Mesenchymal stem cell (in vitro differentiated cells and primary cell): ENCODE data around the gene EID3.
"Not testable (repeated sequence)": the region's sequence is repeated elsewhere in the genome, so short reads cannot be mapped to it uniquely, and the experiment has no call there.

Experiments
- DNase-seq: peaks from one replicate; pipeline ENCODE4 v3.0.0-alpha.2; 2013
- H2AFZ ChIP-seq: one replicate; pipeline ENCODE4 v1.6.1; 2013; ENCODE audit warnings: low read depth, mild to moderate bottlenecking, control low read depth, inconsistent platforms, low read length, moderate library complexity
- H2AK5ac ChIP-seq: 2 replicates; pipeline ENCODE4 v1.6.1; 2013; ENCODE audit warnings: low read length, moderate library complexity, mild to moderate bottlenecking, inconsistent platforms; ENCODE audit not compliant: severe bottlenecking
- H2BK120ac ChIP-seq: one replicate; pipeline ENCODE4 v1.6.1; 2013; ENCODE audit warnings: low read depth, mild to moderate bottlenecking, inconsistent platforms, low read length, moderate library complexity
- H2BK12ac ChIP-seq, 2 experiments: one replicate each; pipeline ENCODE4 v1.6.1; 2013; ENCODE audit warnings: inconsistent platforms in 2 of 2, low read length in 2 of 2, mild to moderate bottlenecking in 2 of 2, moderate library complexity in 2 of 2, control low read depth in 1 of 2
- H2BK15ac ChIP-seq: one replicate; pipeline ENCODE4 v1.6.1; 2013; ENCODE audit warnings: mild to moderate bottlenecking, low read depth, inconsistent platforms; ENCODE audit not compliant: poor library complexity, severe bottlenecking
- H2BK5ac ChIP-seq: 2 replicates; pipeline ENCODE4 v1.6.1; 2013; ENCODE audit warnings: low read depth, mild to moderate bottlenecking, low read length, control low read depth, inconsistent platforms; ENCODE audit not compliant: poor library complexity, severe bottlenecking
- H3K14ac ChIP-seq, 2 experiments: one replicate each; pipeline ENCODE4 v1.6.1; 2013; ENCODE audit warnings: inconsistent platforms in 2 of 2, low read length in 2 of 2, control low read depth in 1 of 2, mild to moderate bottlenecking in 1 of 2, moderate library complexity in 1 of 2
- H3K18ac ChIP-seq, 2 experiments: one replicate each; pipeline ENCODE4 v1.6.1; 2013; ENCODE audit warnings: inconsistent platforms in 2 of 2, low read length in 2 of 2, control low read depth in 1 of 2, low read depth in 1 of 2, mild to moderate bottlenecking in 1 of 2
- H3K23ac ChIP-seq, 2 experiments: one replicate each; pipeline ENCODE4 v1.6.1; 2013; ENCODE audit warnings: inconsistent platforms in 2 of 2, low read length in 2 of 2, mild to moderate bottlenecking in 2 of 2, moderate library complexity in 2 of 2, control low read depth in 1 of 2
- H3K27ac ChIP-seq: 2 replicates; pipeline ENCODE4 v1.5.1; 2013; ENCODE audit warnings: mild to moderate bottlenecking, moderate library complexity, low read length, control low read depth, inconsistent platforms; ENCODE audit not compliant: poor library complexity, severe bottlenecking
- H3K27me3 ChIP-seq, 2 experiments: 2 replicates each; pipeline versions ENCODE4 v1.6.1 to v1.7.0; 2013; ENCODE audit warnings: low read length in 2 of 2, mild to moderate bottlenecking in 2 of 2, moderate library complexity in 2 of 2, control low read depth in 1 of 2, inconsistent platforms in 1 of 2; ENCODE audit not compliant: control insufficient read depth in 1 of 2, insufficient read depth in 1 of 2
- H3K36me3 ChIP-seq, 2 experiments: 2 replicates each; pipeline versions ENCODE4 v1.6.1 to v1.7.0; 2013; ENCODE audit warnings: low read length in 2 of 2, control low read depth in 1 of 2, inconsistent platforms in 1 of 2, low read depth in 1 of 2, mild to moderate bottlenecking in 1 of 2; ENCODE audit not compliant: insufficient read depth in 2 of 2, control insufficient read depth in 1 of 2
- H3K4ac ChIP-seq, 2 experiments: one replicate each; pipeline ENCODE4 v1.6.1; 2013; ENCODE audit warnings: inconsistent platforms in 2 of 2, low read length in 2 of 2, mild to moderate bottlenecking in 2 of 2, moderate library complexity in 2 of 2, control low read depth in 1 of 2, low read depth in 1 of 2
- H3K4me1 ChIP-seq: 2 replicates; pipeline ENCODE4 v1.6.1; 2013; ENCODE audit warnings: low read depth, low read length, control low read depth; ENCODE audit not compliant: control insufficient read depth, insufficient read depth
- H3K4me2 ChIP-seq: 2 replicates; pipeline ENCODE4 v1.6.1; 2013; ENCODE audit warnings: low read length, mild to moderate bottlenecking, inconsistent platforms; ENCODE audit not compliant: poor library complexity, severe bottlenecking
- H3K4me3 ChIP-seq, 2 experiments: 2 replicates each; pipeline versions ENCODE4 v1.5.1 to v1.7.0; 2013; ENCODE audit warnings: low read length in 2 of 2, mild to moderate bottlenecking in 2 of 2, control low read depth in 1 of 2, low read depth in 1 of 2; ENCODE audit not compliant: insufficient read depth in 1 of 2
- H3K79me1 ChIP-seq: replicated peaks from 2 replicates; pipeline ENCODE4 v1.6.1; 2013; ENCODE audit warnings: mild to moderate bottlenecking, control low read depth, low read length, inconsistent platforms; ENCODE audit not compliant: poor library complexity, severe bottlenecking
- H3K9ac ChIP-seq: 2 replicates; pipeline ENCODE4 v1.7.0; 2013; ENCODE audit warnings: mild to moderate bottlenecking, low read length, moderate library complexity
- H3K9me3 ChIP-seq: 2 replicates; pipeline ENCODE4 v1.7.0; 2013; ENCODE audit warnings: mild to moderate bottlenecking, low read length; ENCODE audit not compliant: control insufficient read depth
- H4K8ac ChIP-seq: one replicate; pipeline ENCODE4 v1.6.1; 2013; ENCODE audit warnings: inconsistent platforms, mild to moderate bottlenecking, low read length, moderate library complexity
- H4K91ac ChIP-seq: one replicate; pipeline ENCODE4 v1.6.1; 2013; ENCODE audit warnings: mild to moderate bottlenecking, low read length, inconsistent platforms
- WGBS: methylation state at CpG from one replicate; pipeline ENCODE4 v1.1.7; 2013; ENCODE audit warnings: mixed read lengths; 5-methylcytosine and 5-hydroxymethylcytosine counted together

Gene EID3

DNA sequence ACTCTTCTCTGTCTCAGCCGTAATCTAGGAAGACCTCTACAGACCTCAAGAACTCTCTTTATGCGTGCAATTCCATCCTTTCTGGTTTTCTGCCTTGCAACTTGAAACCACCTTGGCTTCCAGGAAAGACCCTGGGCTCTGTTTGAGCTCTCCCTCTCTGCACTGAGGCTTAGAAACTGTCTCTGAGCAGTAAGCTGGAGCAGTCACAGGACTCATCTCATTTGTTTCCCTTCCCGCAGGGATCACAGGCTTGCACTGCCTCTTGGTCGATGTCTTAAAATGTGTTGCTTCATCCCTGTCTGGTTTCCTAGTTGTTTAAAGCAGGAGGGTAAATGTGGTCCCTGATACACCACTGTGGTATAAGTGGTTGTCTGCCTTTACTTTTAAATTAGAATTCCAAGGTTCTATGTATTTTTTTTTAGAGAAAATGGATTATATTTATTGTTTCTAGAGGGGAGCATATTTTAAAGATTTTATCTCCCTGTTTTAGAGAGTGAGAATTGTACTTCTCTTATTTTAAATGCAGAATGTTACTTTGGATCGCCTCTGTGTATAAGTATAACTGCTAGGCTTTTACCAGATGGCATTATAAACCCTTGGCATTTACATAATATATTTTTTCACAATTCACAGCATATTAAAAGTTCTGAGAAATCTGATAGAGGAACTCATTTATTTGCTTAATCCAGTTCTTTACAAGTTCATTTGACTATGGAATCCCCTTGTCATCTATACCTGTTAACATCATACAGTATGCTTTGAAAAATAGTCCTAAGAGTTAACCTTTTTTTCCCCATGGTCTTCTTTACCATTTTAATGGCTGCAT lies 26.4 kb downstream of the EID3 start:
- Histone ChIP-seq H2AK5ac (no peak overlapping the region), H3K79me1 (peaks cover 10% of the 10 kb centered on the region), H2AFZ (no peak overlapping the region), H3K18ac (no peak overlapping the region), H3K27me3 (no peaks in the 10 kb centered on the region), H2BK15ac (no peak overlapping the region), H2BK5ac (no peak overlapping the region), H3K4me1 (no peaks in the 10 kb centered on the region), H3K4me3 (no peak overlapping the region), H2BK120ac (no peak overlapping the region), H3K23ac (peak overlapping the region in 1 of 2 experiments; percentile 52), H3K4me2 (no peak overlapping the region), H3K36me3 (peaks cover 29 to 97% of the 10 kb centered on the region in 2 experiments), H4K91ac (no peak overlapping the region), H2BK12ac (no peak overlapping the region), H3K14ac (peak overlapping the region in 1 of 2 experiments; percentile 60), H3K27ac (no peak overlapping the region), H3K9ac (peak overlapping the region; percentile 11), H3K9me3 (no peaks in the 10 kb centered on the region), H4K8ac (no peak overlapping the region), H3K4ac (no peak overlapping the region)
- WGBS = 86% methylated on average over 4 of the region's 5 CpGs
- no peak for DNase-seq

DNA sequence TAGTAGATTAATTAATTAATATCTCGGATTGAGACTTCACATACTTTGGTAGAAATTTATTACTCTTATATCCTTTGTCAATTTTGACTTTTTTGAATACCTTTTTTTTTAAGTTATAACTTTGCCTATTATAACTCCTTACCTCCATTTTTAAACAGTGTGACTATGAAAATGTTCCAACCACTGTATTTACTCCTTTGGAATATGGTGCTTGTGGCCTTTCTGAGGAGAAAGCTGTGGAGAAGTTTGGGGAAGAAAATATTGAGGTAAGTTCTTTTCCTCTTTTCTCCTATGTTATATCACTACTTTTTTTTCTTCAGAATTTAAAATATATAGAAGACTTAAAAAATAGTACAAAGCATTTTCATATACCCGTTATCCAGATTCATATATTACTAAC lies 27.8 kb downstream of the EID3 start:
- H3K27me3 ChIP-seq = no peaks in the 10 kb centered on the region
- no peak overlapping the region for H3K4ac ChIP-seq
- peaks cover 10% of the 10 kb centered on the region for H3K79me1 ChIP-seq
- H4K91ac ChIP-seq = no peak overlapping the region
- no peak overlapping the region for H2BK15ac ChIP-seq
- no peak overlapping the region for H2AFZ ChIP-seq
- no CpG with 5 or more reads among the region's 2 CpGs for WGBS
- no peak overlapping the region for H2AK5ac ChIP-seq
- no peak overlapping the region for H3K14ac ChIP-seq
- H3K4me2 ChIP-seq = no peak overlapping the region
- no peak overlapping the region for H3K27ac ChIP-seq
- H3K4me3 ChIP-seq = no peak overlapping the region
- no peak overlapping the region for H2BK5ac ChIP-seq
- no peak overlapping the region for H2BK120ac ChIP-seq
- no peak for DNase-seq
- no peak overlapping the region for H3K23ac ChIP-seq
- H4K8ac ChIP-seq = no peak overlapping the region
- no peak overlapping the region for H2BK12ac ChIP-seq
- H3K36me3 ChIP-seq = peaks cover 24 to 96% of the 10 kb centered on the region in 2 experiments
- H3K9me3 ChIP-seq = no peaks in the 10 kb centered on the region
- H3K4me1 ChIP-seq = no peaks in the 10 kb centered on the region
- no peak overlapping the region for H3K18ac ChIP-seq
- peak overlapping the region; percentile 9 for H3K9ac ChIP-seq

DNA sequence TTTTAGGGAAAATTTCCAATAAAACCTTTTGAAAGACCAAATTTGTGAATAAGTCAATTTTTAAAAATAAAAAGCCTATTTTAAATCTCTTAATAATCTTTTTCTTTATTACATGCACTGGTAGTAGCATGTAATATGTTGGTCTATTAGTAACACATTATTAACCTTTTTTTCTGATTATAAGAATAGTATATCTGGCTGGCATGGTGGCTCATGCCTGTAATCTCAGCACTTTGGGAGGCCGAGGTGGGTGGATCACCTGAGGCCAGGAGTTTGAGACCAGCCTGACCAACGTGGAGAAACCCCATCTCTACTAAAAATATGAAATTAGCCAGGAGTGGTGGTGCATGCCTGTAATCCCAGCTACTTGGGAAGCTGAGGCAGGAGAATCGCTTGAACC lies 28.7 kb downstream of the EID3 start:
- not testable (repeated sequence) for DNase-seq, H3K4ac ChIP-seq, H2BK5ac ChIP-seq, H3K9me3 ChIP-seq, H3K79me1 ChIP-seq, H3K4me2 ChIP-seq, H2BK12ac ChIP-seq, H3K23ac ChIP-seq, H3K27me3 ChIP-seq, H3K4me3 ChIP-seq, H4K8ac ChIP-seq, H4K91ac ChIP-seq, H3K9ac ChIP-seq, H3K27ac ChIP-seq, H3K14ac ChIP-seq, H2BK15ac ChIP-seq, H3K18ac ChIP-seq, H3K4me1 ChIP-seq, H2BK120ac ChIP-seq, H2AK5ac ChIP-seq, H2AFZ ChIP-seq
- WGBS = 100% methylated on average over 2 of the region's 3 CpGs
- peaks cover 21 to 96% of the 10 kb centered on the region in 2 experiments for H3K36me3 ChIP-seq

DNA sequence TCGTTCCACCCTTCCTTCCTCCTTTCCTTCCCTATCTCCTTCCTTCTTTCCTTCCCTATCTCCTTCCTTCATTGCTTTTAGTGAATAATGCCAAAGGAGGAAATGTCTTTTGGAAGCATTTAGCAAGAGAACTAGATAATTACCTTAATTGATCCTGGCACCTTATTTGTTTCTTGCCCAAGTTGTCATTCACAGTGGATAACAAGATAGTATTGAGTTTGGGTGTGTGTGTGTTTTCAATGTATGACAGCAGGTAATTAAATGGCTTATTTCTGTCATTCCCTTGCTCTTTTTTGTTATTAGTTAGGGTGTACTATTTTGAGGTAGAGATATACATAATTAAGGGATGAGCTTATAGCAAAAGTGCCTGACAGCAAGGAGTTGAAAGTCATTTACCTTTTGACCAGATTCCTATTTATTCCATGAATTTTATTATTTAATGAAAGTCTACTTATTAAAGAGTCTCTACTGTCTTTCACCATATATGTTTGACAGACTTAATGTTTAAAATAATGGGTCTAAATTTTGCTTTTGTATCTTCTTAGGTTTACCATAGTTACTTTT lies 30.2 kb downstream of the EID3 start:
- no peak overlapping the region for H3K18ac ChIP-seq
- no CpG with 5 or more reads among the region's 1 CpG for WGBS

More for the DNA sequence above, 30.2 kb downstream of the EID3 start:
- DNase-seq = no peak
- H3K23ac ChIP-seq = no peak overlapping the region
- H3K9ac ChIP-seq = no peak overlapping the region
- H3K4me1 ChIP-seq = no peaks in the 10 kb centered on the region
- peaks cover 23 to 93% of the 10 kb centered on the region in 2 experiments for H3K36me3 ChIP-seq
- no peak overlapping the region for H2BK12ac ChIP-seq
- no peak overlapping the region for H2AFZ ChIP-seq
- no peak overlapping the region for H3K27ac ChIP-seq
- no peak overlapping the region for H3K4me2 ChIP-seq
- no peaks in the 10 kb centered on the region for H3K9me3 ChIP-seq
- H4K8ac ChIP-seq = no peak overlapping the region
- H3K79me1 ChIP-seq = peaks cover 7% of the 10 kb centered on the region
- no peak overlapping the region for H3K4ac ChIP-seq
- no peak overlapping the region for H2AK5ac ChIP-seq
- no peak overlapping the region for H2BK5ac ChIP-seq
- no peaks in the 10 kb centered on the region for H3K27me3 ChIP-seq
- no peak overlapping the region for H3K14ac ChIP-seq
- no peak overlapping the region for H2BK120ac ChIP-seq
- no peak overlapping the region for H4K91ac ChIP-seq
- no peak overlapping the region for H2BK15ac ChIP-seq
- no peak overlapping the region for H3K4me3 ChIP-seq
